Right atrium auricular region (tissue), 2 donors: Measurements from ENCODE around the gene KAZN. TPM values are rescaled to one million over a fixed set of nuclear protein-coding genes. Genes with fewer than 3 reads are reported as not detected.

Source experiments
- DNase-seq: peaks from one replicate; pipeline ENCODE4 v3.0.0-alpha.2; 2019; ENCODE audit warnings: low spot score
- H3K27ac ChIP-seq, 2 donors: fragments of 200-600 bp; sonication (generic); 1 replicate in 1 of 2; 2 replicates in 1 of 2; pipeline ENCODE4 v1.5.1; 2016 to 2019
- H3K27me3 ChIP-seq, 2 donors: fragments of 200-600 bp; sonication (generic); one replicate each; pipeline versions ENCODE4 v1.5.1 to v1.6.0; 2017 to 2019
- H3K36me3 ChIP-seq: fragments of 200-600 bp; sonication (generic); one replicate; pipeline ENCODE4 v1.5.1; 2016
- H3K4me1 ChIP-seq, 2 donors: fragments of 200-600 bp; sonication (generic); one replicate each; pipeline versions ENCODE4 v1.5.1 to v1.6.0; 2017 to 2019
- H3K4me3 ChIP-seq, 2 donors: fragments of 200-600 bp; sonication (generic); 1 replicate in 1 of 2; 2 replicates in 1 of 2; pipeline ENCODE4 v1.5.1; 2017 to 2019; ENCODE audit warnings: mild to moderate bottlenecking in 1 of 2, moderate library complexity in 1 of 2
- H3K9me3 ChIP-seq, 2 donors: fragments of 200-600 bp; sonication (generic); one replicate each; pipeline ENCODE4 v1.5.1; 2019
- total RNA-seq, 2 donors: library from RNA; depleted of rRNA; stranded (reverse); fragments of >200 nt; gene quantifications; one replicate each; pipeline ENCODE4 v1.1.0, GENCODE V29; 2016
- TF ChIP-seq, protein P1 (sequence below), 2 donors: fragments of 200-600 bp; sonication (generic); IDR thresholded peaks; one replicate each; pipeline ENCODE4 v1.5.1; 2019; ENCODE audit warnings: antibody characterized with exemption in 2 of 2

The KAZN gene
- total RNA-seq, 2 donors from 2014 or later: 3.9 to 6.8 TPM

DNA sequence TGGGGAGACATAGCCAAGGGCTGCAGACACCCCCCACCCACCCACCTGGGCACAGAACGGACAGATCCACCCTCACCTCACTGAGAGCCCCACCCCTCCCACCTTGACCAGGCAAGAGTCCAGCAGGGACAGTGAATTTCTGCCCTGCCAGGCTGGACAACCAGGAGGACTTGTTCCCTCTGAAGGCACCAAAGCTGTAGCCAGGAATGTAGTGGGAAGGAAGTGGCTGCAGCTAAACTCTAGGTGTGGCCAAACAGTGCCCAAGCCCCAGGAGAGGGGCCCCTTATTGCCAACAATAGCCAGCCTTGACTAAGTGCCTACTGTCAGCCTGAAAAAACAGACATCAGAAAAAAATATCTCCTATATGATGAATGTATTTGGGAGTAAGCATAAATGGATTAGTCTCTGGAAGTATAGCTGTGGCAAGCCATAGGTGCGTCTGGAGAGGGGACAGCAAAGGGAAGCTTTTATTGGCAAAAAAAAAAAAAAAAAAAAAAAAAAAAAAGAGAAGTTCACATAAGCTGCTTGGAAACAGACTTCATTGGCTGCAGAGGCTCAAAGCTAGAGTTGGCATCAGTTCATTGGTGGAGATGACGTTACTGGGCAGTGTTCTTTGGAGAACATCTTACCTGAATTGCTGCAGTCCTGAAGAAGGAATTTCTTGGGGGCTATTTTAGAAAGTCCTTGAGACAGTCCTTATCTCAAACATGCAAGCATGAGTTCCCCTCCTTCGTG lies 490.9 kb downstream of the KAZN start:
- Histone ChIP-seq H3K36me3 (no peaks in the 10 kb centered on the region), H3K27ac (no peak overlapping the region), H3K27me3 (no peaks in the 10 kb centered on the region), H3K9me3 (no peaks in the 10 kb centered on the region), H3K4me1 (peaks cover 0 to 10% of the 10 kb centered on the region in 2 donors), H3K4me3 (no peak overlapping the region)
- TF ChIP-seq, protein P1, sequence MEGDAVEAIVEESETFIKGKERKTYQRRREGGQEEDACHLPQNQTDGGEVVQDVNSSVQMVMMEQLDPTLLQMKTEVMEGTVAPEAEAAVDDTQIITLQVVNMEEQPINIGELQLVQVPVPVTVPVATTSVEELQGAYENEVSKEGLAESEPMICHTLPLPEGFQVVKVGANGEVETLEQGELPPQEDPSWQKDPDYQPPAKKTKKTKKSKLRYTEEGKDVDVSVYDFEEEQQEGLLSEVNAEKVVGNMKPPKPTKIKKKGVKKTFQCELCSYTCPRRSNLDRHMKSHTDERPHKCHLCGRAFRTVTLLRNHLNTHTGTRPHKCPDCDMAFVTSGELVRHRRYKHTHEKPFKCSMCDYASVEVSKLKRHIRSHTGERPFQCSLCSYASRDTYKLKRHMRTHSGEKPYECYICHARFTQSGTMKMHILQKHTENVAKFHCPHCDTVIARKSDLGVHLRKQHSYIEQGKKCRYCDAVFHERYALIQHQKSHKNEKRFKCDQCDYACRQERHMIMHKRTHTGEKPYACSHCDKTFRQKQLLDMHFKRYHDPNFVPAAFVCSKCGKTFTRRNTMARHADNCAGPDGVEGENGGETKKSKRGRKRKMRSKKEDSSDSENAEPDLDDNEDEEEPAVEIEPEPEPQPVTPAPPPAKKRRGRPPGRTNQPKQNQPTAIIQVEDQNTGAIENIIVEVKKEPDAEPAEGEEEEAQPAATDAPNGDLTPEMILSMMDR (IDR thresholded peaks at IDR 0.05): no peak
- no peak for DNase-seq

DNA sequence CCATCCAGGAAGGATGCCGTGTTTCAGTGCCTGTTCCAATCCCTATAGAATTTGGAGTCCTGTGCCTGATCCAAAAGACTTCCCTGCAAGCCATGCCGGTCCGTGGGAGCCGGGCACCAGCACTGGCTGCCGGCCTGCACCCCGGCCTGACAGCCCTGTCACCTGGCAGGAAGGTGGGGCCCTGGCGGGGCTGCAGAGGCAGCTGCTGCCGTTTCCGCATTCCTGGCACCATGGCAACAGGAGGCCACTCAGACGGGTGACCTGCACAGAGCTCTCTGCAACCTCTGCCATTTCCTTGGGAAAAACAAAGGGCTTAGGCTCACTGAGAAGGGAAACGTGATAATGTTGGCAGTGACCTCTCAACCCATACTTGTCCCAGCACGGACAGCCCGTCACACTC lies 491.9 kb downstream of the KAZN start:
- no peaks in the 10 kb centered on the region for H3K9me3 ChIP-seq
- H3K27me3 ChIP-seq: no peaks in the 10 kb centered on the region
- no peak overlapping the region for H3K4me3 ChIP-seq
- H3K4me1 ChIP-seq: peaks cover 0 to 10% of the 10 kb centered on the region in 2 donors
- H3K27ac ChIP-seq: no peak overlapping the region
- TF ChIP-seq, protein P1 (IDR thresholded peaks at IDR 0.05): no peak
- no peak for DNase-seq
- H3K36me3 ChIP-seq: no peaks in the 10 kb centered on the region

DNA sequence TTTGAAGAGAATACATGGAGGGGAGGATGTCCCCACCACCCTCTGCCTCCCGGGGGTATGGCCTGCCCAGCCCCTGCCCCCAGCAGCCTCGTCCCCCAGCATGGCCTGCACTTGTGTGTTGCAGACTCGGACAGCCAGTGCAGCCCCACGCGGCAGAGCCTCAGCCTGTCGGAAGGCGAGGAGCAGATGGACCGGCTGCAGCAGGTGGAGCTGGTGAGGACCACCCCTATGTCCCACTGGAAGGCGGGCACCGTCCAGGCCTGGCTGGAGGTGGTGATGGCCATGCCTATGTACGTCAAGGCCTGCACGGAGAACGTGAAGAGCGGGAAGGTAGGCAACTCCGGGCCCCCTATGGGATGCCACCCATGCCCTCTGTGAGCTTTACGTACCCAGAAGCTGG lies 495.6 kb downstream of the KAZN start:
- Histone ChIP-seq H3K4me3 (no peak overlapping the region), H3K4me1 (peaks cover 0 to 10% of the 10 kb centered on the region in 2 donors), H3K27ac (no peak overlapping the region), H3K27me3 (no peaks in the 10 kb centered on the region), H3K36me3 (no peaks in the 10 kb centered on the region), H3K9me3 (no peaks in the 10 kb centered on the region)
- TF ChIP-seq, protein P1 (IDR thresholded peaks at IDR 0.05): no peak
- no peak for DNase-seq

DNA sequence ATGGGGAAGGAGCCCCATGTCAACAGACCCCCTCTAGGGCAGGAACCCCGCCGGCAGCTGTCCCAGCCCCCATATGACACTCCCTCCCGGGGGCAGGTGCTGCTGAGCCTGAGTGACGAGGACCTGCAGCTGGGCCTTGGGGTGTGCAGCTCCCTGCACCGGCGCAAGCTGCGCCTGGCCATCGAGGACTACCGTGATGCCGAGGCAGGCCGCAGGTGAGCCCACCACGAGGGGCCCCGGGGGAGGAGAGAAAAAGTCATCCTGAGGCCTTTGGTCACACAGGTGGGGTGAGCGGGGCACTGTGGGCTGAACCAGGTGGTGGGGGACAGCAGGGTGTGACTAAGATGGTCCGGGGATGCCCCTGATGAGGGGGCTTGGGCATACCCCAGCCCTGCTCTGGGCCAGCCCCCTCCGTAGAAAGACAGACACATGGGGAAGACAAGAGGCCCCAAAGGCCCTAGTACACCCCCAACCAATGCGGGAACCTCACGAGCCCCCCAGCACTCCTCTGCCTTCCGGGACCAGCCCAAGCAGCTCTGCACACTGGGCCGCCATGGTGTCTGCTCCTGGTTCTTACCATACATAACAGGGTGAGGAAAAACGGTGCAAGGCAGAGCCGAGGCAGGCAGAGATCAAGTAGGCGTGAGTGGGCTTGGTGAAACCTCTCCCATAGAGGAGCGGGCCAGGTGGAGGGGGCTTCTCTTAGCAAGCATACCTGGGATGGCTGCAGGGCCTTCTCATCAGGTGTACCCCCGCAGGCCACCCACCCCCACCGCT lies 496.4 kb downstream of the KAZN start:
- TF ChIP-seq, protein P1 (IDR thresholded peaks at IDR 0.05): no peak
- H3K27ac ChIP-seq: no peak overlapping the region
- no peak for DNase-seq
- H3K4me3 ChIP-seq: no peak overlapping the region
- no peaks in the 10 kb centered on the region for H3K9me3 ChIP-seq
- no peaks in the 10 kb centered on the region for H3K27me3 ChIP-seq
- H3K36me3 ChIP-seq: no peaks in the 10 kb centered on the region
- peaks cover 0 to 9% of the 10 kb centered on the region in 2 donors for H3K4me1 ChIP-seq

DNA sequence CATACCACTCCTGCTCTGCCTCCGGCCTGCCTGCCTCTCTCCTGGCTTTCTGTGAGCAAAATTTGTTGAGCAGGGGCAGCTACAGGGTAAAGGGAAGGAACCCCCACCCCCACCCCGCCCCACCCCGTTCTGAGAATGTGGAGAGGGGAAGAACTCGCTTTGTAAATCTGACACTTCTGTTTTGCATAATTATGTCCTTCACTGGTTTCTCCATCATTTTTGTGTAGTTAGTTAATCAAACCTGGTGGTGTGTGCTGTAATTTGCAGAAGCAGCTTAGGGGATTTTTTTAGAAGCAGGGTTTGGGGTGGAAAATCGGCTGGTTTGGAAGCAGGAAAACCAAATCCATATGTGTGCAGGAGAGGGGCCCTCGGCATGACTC lies 497.0 kb downstream of the KAZN start:
- H3K4me3 ChIP-seq: no peak overlapping the region

More for the DNA sequence above, 497.0 kb downstream of the KAZN start:
- Histone ChIP-seq H3K27me3 (no peaks in the 10 kb centered on the region), H3K36me3 (no peaks in the 10 kb centered on the region), H3K4me1 (peaks cover 0 to 3% of the 10 kb centered on the region in 2 donors), H3K27ac (no peak overlapping the region), H3K9me3 (no peaks in the 10 kb centered on the region)
- TF ChIP-seq, protein P1 (IDR thresholded peaks at IDR 0.05): no peak
- no peak for DNase-seq
